Calu3 (cell line): ENCODE results near the gene SH2D3A. TPM values are rescaled to one million over a fixed set of nuclear protein-coding genes. Genes with fewer than 3 reads are reported as not detected.

Source experiments
- BruUV-seq: library from RNA; stranded (reverse); fragments of 400-500 nt; replicated peaks from 2 replicates; lab custom pipeline; 2021; lab: Mats Ljungman, UMichigan
- CTCF ChIA-PET: fragments of 300-600 bp; sonication (Branson Sonifier 250); formaldehyde crosslinking; loops from one replicate; lab custom pipeline; 2022; ENCODE audit warnings: antibody characterized with exemption; lab: Charles Lee
- DNase-seq: peaks from one replicate; pipeline ENCODE4 v3.0.0; 2022
- H3K27ac Mint-ChIP-seq: one replicate; pipeline ENCODE4 v1.8.0; 2022; ENCODE audit warnings: mixed read lengths; ENCODE audit not compliant: unreplicated experiment
- H3K27me3 Mint-ChIP-seq: one replicate; pipeline ENCODE4 v1.8.0; 2022; ENCODE audit warnings: mixed read lengths; ENCODE audit not compliant: unreplicated experiment
- H3K36me3 Mint-ChIP-seq: one replicate; pipeline ENCODE4 v1.8.0; 2022; ENCODE audit warnings: mild to moderate bottlenecking, moderate library complexity, mixed read lengths; ENCODE audit not compliant: insufficient read depth, unreplicated experiment
- H3K4me1 Mint-ChIP-seq: one replicate; pipeline ENCODE4 v1.8.0; 2022; ENCODE audit warnings: mild to moderate bottlenecking, low read depth, mixed read lengths; ENCODE audit not compliant: unreplicated experiment
- H3K4me3 Mint-ChIP-seq: one replicate; pipeline ENCODE4 v1.8.0; 2022; ENCODE audit warnings: mild to moderate bottlenecking, low read depth, moderate library complexity, mixed read lengths; ENCODE audit not compliant: unreplicated experiment
- H3K9me3 Mint-ChIP-seq: one replicate; pipeline ENCODE4 v1.8.0; 2022; ENCODE audit warnings: low read depth, mixed read lengths; ENCODE audit not compliant: unreplicated experiment
- intact Hi-C: fragments of 100-400 bp; cut with micrococcal nuclease; formaldehyde crosslinking; loops from one replicate; pipeline ENCODE4 v1.10.0; 2022; ENCODE audit not compliant: unreplicated experiment
- microRNA-seq: library from miRNA; unstranded; fragments of <30 nt; microRNA quantifications from one replicate; pipeline ENCODE4 v1.2.0, GENCODE V29; 2022
- total RNA-seq: library from RNA; stranded (reverse); gene quantifications from 2 replicates; pipeline ENCODE4 v1.2.3, GENCODE V29; 2022
- TF ChIP-seq, protein P1 (sequence below): fragments of 200-600 bp; IDR thresholded peaks from one replicate; pipeline ENCODE4 v1.8.0; 2022; ENCODE audit warnings: antibody characterized with exemption; ENCODE audit not compliant: unreplicated experiment

The SH2D3A gene
- total RNA-seq, 1 experiment from 2014 or later, result 64.0 TPM

GRCh38 chr19:6706633-6706958 is 60.6 kb downstream of the SH2D3A start:
- Mint-ChIP-seq H3K36me3 (peaks cover 25% of the 10 kb centered on the region), H3K4me1 (no peaks in the 10 kb centered on the region), H3K27me3 (no peaks in the 10 kb centered on the region), H3K9me3 (no peaks in the 10 kb centered on the region), H3K4me3 (no peak overlapping the region), H3K27ac (no peak overlapping the region)
- no TSS peak for BruUV-seq
- CTCF ChIA-PET, result no interaction called here
- intact Hi-C loops, result no loop called here
- TF ChIP-seq, protein P1, sequence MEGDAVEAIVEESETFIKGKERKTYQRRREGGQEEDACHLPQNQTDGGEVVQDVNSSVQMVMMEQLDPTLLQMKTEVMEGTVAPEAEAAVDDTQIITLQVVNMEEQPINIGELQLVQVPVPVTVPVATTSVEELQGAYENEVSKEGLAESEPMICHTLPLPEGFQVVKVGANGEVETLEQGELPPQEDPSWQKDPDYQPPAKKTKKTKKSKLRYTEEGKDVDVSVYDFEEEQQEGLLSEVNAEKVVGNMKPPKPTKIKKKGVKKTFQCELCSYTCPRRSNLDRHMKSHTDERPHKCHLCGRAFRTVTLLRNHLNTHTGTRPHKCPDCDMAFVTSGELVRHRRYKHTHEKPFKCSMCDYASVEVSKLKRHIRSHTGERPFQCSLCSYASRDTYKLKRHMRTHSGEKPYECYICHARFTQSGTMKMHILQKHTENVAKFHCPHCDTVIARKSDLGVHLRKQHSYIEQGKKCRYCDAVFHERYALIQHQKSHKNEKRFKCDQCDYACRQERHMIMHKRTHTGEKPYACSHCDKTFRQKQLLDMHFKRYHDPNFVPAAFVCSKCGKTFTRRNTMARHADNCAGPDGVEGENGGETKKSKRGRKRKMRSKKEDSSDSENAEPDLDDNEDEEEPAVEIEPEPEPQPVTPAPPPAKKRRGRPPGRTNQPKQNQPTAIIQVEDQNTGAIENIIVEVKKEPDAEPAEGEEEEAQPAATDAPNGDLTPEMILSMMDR, result no peak
- DNase-seq, result no peak

DNA sequence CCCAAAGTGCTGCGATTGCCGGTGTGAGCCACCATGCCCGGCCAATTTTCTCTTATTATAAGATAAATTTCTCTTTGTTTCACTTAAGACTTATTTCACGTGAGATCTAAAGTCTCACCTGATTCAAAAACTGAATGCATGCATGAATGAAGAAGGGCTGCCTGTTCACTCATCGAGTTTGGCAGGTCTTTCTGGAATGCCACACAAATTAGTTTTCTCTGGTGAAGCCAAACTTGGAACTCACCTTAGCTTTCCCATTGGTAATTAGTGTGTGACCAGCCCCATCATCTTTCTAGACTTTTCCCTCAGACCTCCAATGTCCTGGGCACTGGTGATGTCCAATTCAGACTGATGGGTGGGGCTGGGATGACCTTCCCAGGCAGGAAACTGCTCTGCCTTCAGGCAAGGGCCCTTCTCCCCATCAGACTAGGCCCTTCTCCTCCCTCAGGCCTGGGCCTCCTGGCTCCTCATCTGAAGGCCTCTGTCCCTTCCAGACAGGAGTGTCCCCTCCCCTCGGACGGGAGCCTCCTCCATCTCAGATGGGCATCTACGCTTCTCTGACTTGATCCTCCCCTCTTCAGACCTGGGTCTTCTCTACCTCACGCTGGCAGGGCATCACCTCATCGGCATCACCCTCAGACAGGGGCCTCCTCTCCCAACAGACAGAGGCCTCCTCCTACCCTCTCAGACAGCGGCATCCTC is 61.2 kb downstream of the SH2D3A start:
- CTCF ChIA-PET, result no interaction called here
- DNase-seq, result no peak
- Mint-ChIP-seq H3K9me3 (no peaks in the 10 kb centered on the region), H3K36me3 (peaks cover 28% of the 10 kb centered on the region), H3K4me3 (no peak overlapping the region), H3K27ac (no peak overlapping the region), H3K4me1 (no peaks in the 10 kb centered on the region), H3K27me3 (no peaks in the 10 kb centered on the region)
- TF ChIP-seq, protein P1, result no peak
- BruUV-seq, result no TSS peak
- intact Hi-C loops, result no loop called here

Small RNA genes within 50 kb of the gene (microRNA-seq; reads per million reads assigned to microRNA genes)
- gene MIR6791, result not detected

Other genes starting within 250 kb of the SH2D3A start
- 0.92 and 1.6 TPM in 2 replicates for gene TNFSF9, start 236.4 kb downstream of the SH2D3A start, total RNA-seq
- 0.68 TPM in 1 of 2 replicates, not detected in the other for gene CD70, start 176.3 kb downstream of the SH2D3A start, total RNA-seq
- 4.3 TPM in 2 replicates for gene TNFSF14, start 97.3 kb downstream of the SH2D3A start, total RNA-seq
- 517 and 658 TPM in 2 replicates for gene C3, start 46.8 kb downstream of the SH2D3A start, total RNA-seq
- gene GPR108, start 29.9 kb downstream of the SH2D3A start, total RNA-seq, result 67.7 and 69.0 TPM in 2 replicates
- gene TRIP10, start 27.8 kb downstream of the SH2D3A start, total RNA-seq, result 86.0 and 95.8 TPM in 2 replicates
- 0.28 and 0.37 TPM in 2 replicates for gene VAV1, start 5.3 kb upstream of the SH2D3A start, total RNA-seq
- not detected in 2 replicates for gene ADGRE1, start 120.1 kb upstream of the SH2D3A start, total RNA-seq